Measurements from ENCODE around the gene BLACAT1. TPM values are rescaled to one million over a fixed set of nuclear protein-coding genes. Genes with fewer than 3 reads are reported as not detected.

The BLACAT1 gene
- total RNA-seq, 2 donors from 2014 or later, result 6.8 TPM; not detected in 1

DNA sequence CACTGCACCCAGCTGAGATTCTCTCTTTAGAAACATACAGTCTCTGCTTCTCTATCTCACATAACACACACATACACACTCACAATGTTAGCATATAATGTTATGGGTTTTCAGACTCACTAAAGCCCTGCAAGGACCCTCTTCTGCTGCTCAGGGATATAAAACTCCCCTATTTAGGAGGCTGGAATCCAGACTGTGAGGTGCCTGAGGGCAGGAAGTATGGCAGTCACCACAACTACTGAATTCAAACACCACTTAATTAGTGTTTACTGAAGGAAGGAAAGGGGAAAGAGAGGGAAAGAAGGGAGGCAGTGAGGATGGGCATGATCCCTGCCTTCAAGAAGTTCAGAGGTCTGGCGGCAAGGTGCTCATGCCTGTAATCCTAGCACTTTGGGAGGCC lies 40.8 kb upstream of the BLACAT1 start:
- Histone ChIP-seq H3K9me3 (no peaks in the 10 kb centered on the region), H3K27me3 (replicated peaks; ENCODE audit: insufficient read depth) (no peaks in the 10 kb centered on the region), H3K36me3 (no peaks in the 10 kb centered on the region), H3K27ac (no peak overlapping the region), H3K4me1 (replicated peaks) (no peaks in the 10 kb centered on the region), H3K4me3 (no peak overlapping the region)
- intact Hi-C loops (cut with DNase I), result no loop called here
- TF ChIP-seq, protein P1, sequence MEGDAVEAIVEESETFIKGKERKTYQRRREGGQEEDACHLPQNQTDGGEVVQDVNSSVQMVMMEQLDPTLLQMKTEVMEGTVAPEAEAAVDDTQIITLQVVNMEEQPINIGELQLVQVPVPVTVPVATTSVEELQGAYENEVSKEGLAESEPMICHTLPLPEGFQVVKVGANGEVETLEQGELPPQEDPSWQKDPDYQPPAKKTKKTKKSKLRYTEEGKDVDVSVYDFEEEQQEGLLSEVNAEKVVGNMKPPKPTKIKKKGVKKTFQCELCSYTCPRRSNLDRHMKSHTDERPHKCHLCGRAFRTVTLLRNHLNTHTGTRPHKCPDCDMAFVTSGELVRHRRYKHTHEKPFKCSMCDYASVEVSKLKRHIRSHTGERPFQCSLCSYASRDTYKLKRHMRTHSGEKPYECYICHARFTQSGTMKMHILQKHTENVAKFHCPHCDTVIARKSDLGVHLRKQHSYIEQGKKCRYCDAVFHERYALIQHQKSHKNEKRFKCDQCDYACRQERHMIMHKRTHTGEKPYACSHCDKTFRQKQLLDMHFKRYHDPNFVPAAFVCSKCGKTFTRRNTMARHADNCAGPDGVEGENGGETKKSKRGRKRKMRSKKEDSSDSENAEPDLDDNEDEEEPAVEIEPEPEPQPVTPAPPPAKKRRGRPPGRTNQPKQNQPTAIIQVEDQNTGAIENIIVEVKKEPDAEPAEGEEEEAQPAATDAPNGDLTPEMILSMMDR (IDR thresholded peaks at IDR 0.05), result no peak
- TF ChIP-seq POLR2A (IDR thresholded peaks at IDR 0.05) (no peak), POLR2AphosphoS5 (IDR thresholded peaks at IDR 0.05) (no peak)
- no peak for DNase-seq (ENCODE audit: low spot score)
- 96% methylated on average over 1 of the region's 1 CpG for WGBS

DNA sequence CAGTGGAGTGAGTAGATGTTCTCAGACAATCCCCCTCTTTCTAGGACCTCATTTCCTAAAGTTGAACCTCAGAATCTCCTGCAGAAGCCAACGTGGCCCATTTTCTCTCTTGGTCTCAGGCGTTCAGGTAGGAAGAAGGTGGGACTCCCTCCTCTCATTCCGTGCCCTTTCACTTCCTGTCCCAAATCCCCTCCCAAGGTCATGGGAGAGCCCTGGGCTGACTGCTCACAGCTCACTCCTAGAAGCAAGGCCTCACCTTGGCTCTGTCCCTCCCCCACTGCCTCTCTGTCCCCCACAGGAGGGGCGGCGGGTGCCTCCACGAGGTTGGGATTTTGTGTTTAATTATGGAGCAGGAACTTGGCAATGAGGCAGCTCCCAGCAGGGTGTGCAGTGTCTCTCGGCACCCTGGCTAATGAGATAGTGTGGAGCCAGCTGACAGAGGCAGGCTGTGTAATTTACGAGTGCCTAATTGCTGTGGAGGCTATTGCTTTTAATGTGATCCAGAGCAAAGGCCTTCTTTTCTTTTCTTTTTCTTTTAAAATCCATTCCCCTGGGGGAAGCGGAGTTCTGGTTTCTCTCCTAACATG lies 39.5 kb upstream of the BLACAT1 start:
- Histone ChIP-seq H3K9me3 (no peaks in the 10 kb centered on the region), H3K4me3 (no peak overlapping the region), H3K4me1 (replicated peaks) (no peaks in the 10 kb centered on the region), H3K27ac (no peak overlapping the region), H3K27me3 (replicated peaks; ENCODE audit: insufficient read depth) (no peaks in the 10 kb centered on the region), H3K36me3 (no peaks in the 10 kb centered on the region)
- WGBS, result 47% methylated on average over 9 of the region's 9 CpGs
- DNase-seq (ENCODE audit: low spot score), result no peak
- intact Hi-C loops (cut with DNase I), result no loop called here
- TF ChIP-seq, protein P1 (IDR thresholded peaks at IDR 0.05), result no peak
- TF ChIP-seq POLR2A (IDR thresholded peaks at IDR 0.05), result no peak
- no peak for TF ChIP-seq POLR2AphosphoS5 (IDR thresholded peaks at IDR 0.05)

DNA sequence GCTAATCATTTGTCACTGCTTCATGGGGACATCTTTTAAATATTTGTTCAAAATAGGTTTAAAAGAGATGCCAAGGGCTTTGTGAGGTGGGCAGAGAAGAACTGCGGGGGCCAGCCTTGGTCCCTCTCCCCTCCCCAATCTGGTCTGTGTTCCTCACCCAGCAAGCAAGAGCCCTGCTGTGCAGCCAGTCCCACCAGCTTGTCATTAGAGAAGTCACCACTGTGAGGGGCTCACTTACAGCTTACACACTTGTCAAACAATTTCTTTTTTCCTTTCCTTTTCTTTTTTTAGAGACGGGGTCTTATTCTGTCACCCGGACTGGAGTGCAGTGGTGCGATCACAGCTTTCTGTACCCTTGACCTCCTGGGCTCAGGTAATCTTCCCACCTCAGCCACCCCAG lies 38.3 kb upstream of the BLACAT1 start:
- no peak overlapping the region for H3K4me3 ChIP-seq
- no peaks in the 10 kb centered on the region for H3K4me1 ChIP-seq (replicated peaks)
- H3K27ac ChIP-seq, result no peak overlapping the region
- no peaks in the 10 kb centered on the region for H3K36me3 ChIP-seq
- DNase-seq (ENCODE audit: low spot score), result no peak
- H3K9me3 ChIP-seq, result no peaks in the 10 kb centered on the region
- TF ChIP-seq POLR2AphosphoS5 (IDR thresholded peaks at IDR 0.05) (no peak), POLR2A (IDR thresholded peaks at IDR 0.05) (no peak)
- TF ChIP-seq, protein P1 (IDR thresholded peaks at IDR 0.05), result no peak
- 94% methylated on average over 4 of the region's 4 CpGs for WGBS
- intact Hi-C loops (cut with DNase I), result no loop called here
- H3K27me3 ChIP-seq (replicated peaks; ENCODE audit: insufficient read depth), result no peaks in the 10 kb centered on the region

DNA sequence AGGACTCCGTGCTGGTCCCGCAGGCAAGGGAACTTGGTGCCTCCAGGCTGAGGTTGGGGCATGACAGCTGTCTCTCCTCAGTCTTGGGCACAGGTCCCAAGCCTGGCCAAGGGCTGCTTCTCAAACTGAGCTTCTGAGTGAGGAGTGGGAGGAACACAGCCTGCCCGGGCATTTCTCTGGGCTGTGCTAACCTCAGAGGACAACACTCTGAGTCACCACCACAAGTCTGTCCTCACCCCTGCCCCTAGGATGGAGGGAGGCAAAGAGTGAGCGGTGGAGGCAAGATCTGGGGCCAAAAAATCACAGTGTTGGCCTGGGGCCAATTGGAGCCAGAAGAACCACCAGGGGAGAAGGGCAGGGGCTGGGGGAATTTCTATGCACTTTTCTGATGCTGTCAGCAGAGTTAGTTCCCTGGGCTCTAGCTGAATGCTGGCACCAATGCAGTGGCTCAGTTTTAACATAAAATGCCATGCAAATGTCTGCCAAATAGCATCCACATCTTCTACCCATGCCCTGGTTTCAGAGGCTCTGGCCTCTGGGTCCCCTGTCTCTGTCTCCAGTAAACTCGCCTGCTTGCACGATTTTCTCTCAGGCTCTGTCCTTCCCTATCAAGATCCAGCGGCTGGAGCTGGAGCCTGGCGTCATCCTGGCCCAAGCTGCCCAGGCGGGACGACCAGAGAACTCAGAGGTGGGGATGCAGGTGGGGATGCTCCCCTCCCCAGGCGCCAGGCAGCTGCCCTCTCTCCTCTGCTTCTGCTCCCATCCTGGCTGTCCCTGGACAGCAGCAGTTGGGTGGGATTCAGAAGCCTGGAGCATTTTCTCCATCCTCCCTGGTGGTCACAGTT lies 37.6 kb upstream of the BLACAT1 start:
- Histone ChIP-seq H3K4me1 (replicated peaks) (no peaks in the 10 kb centered on the region), H3K36me3 (no peaks in the 10 kb centered on the region), H3K9me3 (no peaks in the 10 kb centered on the region), H3K27ac (no peak overlapping the region), H3K27me3 (replicated peaks; ENCODE audit: insufficient read depth) (no peaks in the 10 kb centered on the region), H3K4me3 (no peak overlapping the region)
- WGBS, result 53% methylated on average over 11 of the region's 11 CpGs
- intact Hi-C loops (cut with DNase I), result no loop called here
- DNase-seq (ENCODE audit: low spot score), result no peak
- TF ChIP-seq POLR2A (IDR thresholded peaks at IDR 0.05) (no peak), POLR2AphosphoS5 (IDR thresholded peaks at IDR 0.05) (no peak)
- TF ChIP-seq, protein P1 (IDR thresholded peaks at IDR 0.05), result no peak

DNA sequence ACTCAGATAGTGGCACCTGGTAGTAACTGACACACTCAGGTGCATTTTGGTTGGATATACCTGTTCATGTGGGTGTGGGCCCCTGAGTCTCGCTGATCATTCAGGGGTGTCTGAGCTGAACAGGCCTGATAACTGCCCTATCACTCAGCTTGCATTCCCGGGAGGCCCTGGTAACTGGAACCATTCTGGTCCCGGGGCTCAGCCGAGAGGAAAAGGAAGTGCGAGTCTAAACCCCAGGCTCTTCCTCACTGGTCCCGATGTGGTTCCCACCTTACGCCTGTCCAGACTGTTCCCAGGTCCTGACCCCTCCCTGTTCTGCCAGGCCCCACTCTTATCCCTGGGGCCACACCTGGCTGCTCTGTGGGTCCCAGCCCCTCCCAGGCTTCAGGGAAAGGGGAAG lies 36.9 kb upstream of the BLACAT1 start:
- no peak for DNase-seq (ENCODE audit: low spot score)
- 67% methylated on average over 7 of the region's 7 CpGs for WGBS
- Histone ChIP-seq H3K9me3 (no peaks in the 10 kb centered on the region), H3K36me3 (no peaks in the 10 kb centered on the region), H3K4me1 (replicated peaks) (no peaks in the 10 kb centered on the region), H3K4me3 (no peak overlapping the region), H3K27me3 (replicated peaks; ENCODE audit: insufficient read depth) (no peaks in the 10 kb centered on the region), H3K27ac (no peak overlapping the region)
- intact Hi-C loops (cut with DNase I), result no loop called here
- TF ChIP-seq, protein P1 (IDR thresholded peaks at IDR 0.05), result no peak
- TF ChIP-seq POLR2A (IDR thresholded peaks at IDR 0.05), result no peak
- TF ChIP-seq POLR2AphosphoS5 (IDR thresholded peaks at IDR 0.05), result no peak

All from prostate gland (tissue), 2 donors.